22Rv1 (cell line): Measurements from ENCODE around the gene SCN1A.

Experiments used
- CTCF ChIP-seq: fragments of 450-650 bp; IDR thresholded peaks from 2 replicates; pipeline ENCODE4 v1.5.1; 2017; ENCODE audit warnings: mild to moderate bottlenecking
- ZFX ChIP-seq: fragments of 450-650 bp; IDR thresholded peaks from 2 replicates; pipeline ENCODE4 v1.6.1; 2017; ENCODE audit warnings: antibody characterized with exemption, borderline replicate concordance

- TF ChIP-seq CTCF (no peak), ZFX (no peak)
Observed at GRCh38 chr2:166031054-166031453, 96.8 kb downstream of the SCN1A start.
